GM23338 (cell line): Measurements from ENCODE around the gene SYNE1. TPM values are rescaled to one million over a fixed set of nuclear protein-coding genes. Genes with fewer than 3 reads are reported as not detected.

ENCODE experiments used
- ATAC-seq: fragments of 200-7000 bp; cut with Tn5 transposase; 3 replicates; pipeline ENCODE4 v1.9.1; 2020
- DNase-seq: peaks from one replicate; pipeline ENCODE4 v3.0.0-alpha.2; 2015; ENCODE audit warnings: low spot score
- H2AFZ ChIP-seq: fragments of 200-600 bp; sonication (generic); 2 replicates; pipeline ENCODE4 v1.8.0; 2016; ENCODE audit warnings: antibody characterized with exemption, mild to moderate bottlenecking, moderate library complexity
- H3F3A ChIP-seq: fragments of 200-600 bp; sonication (generic); replicated peaks from 2 replicates; pipeline ENCODE4 v1.8.0; 2017; ENCODE audit warnings: antibody characterized with exemption, mixed run types, low read depth
- H3K27ac ChIP-seq: fragments of 200-600 bp; sonication (generic); 2 replicates; pipeline ENCODE4 v1.6.1; 2016; ENCODE audit warnings: low read depth
- H3K27me3 ChIP-seq: fragments of 200-600 bp; sonication (generic); 2 replicates; pipeline ENCODE4 v1.8.0; 2016; ENCODE audit warnings: mild to moderate bottlenecking, mixed run types, moderate library complexity; ENCODE audit not compliant: insufficient read depth
- H3K36me3 ChIP-seq: fragments of 200-600 bp; sonication (generic); 2 replicates; pipeline ENCODE4 v1.8.0; 2016; ENCODE audit warnings: mild to moderate bottlenecking; ENCODE audit not compliant: insufficient read depth
- H3K4me1 ChIP-seq: fragments of 200-600 bp; sonication (generic); 2 replicates; pipeline ENCODE4 v1.8.0; 2016; ENCODE audit warnings: mild to moderate bottlenecking, moderate library complexity; ENCODE audit not compliant: insufficient read depth
- H3K4me2 ChIP-seq: fragments of 200-600 bp; sonication (generic); 2 replicates; pipeline ENCODE4 v1.7.1; 2017; ENCODE audit warnings: mixed run types
- H3K4me3 ChIP-seq: fragments of 200-600 bp; sonication (generic); 2 replicates; pipeline ENCODE4 v1.6.1; 2016; ENCODE audit warnings: mixed run types
- H3K79me2 ChIP-seq: fragments of 200-600 bp; sonication (generic); replicated peaks from 2 replicates; pipeline ENCODE4 v1.8.0; 2017; ENCODE audit warnings: mild to moderate bottlenecking; ENCODE audit not compliant: insufficient read depth
- H3K9me2 ChIP-seq: fragments of 200-600 bp; sonication (generic); 2 replicates; pipeline ENCODE4 v1.8.0; 2017; ENCODE audit not compliant: insufficient read depth
- H4K20me1 ChIP-seq: fragments of 200-600 bp; sonication (generic); replicated peaks from 2 replicates; pipeline ENCODE4 v1.8.0; 2017; ENCODE audit warnings: mild to moderate bottlenecking; ENCODE audit not compliant: insufficient read depth
- H3K27ac Mint-ChIP-seq: 2 replicates; pipeline ENCODE4 v1.8.0; 2020; ENCODE audit warnings: inconsistent platforms, mild to moderate bottlenecking, moderate library complexity, mixed read lengths
- H3K27me3 Mint-ChIP-seq: 3 replicates; pipeline ENCODE4 v1.8.0; 2022; ENCODE audit warnings: low read depth, mild to moderate bottlenecking, moderate library complexity, mixed read lengths, inconsistent platforms; ENCODE audit not compliant: insufficient read depth, poor library complexity
- H3K36me3 Mint-ChIP-seq: 3 replicates; pipeline ENCODE4 v1.8.0; 2021; ENCODE audit warnings: low read depth, mild to moderate bottlenecking, inconsistent platforms, moderate library complexity, mixed read lengths
- H3K4me1 Mint-ChIP-seq: 3 replicates; pipeline ENCODE4 v1.8.0; 2020; ENCODE audit warnings: mild to moderate bottlenecking, inconsistent platforms, mixed read lengths
- H3K4me3 Mint-ChIP-seq: 3 replicates; pipeline ENCODE4 v1.8.0; 2021; ENCODE audit warnings: moderate library complexity, mild to moderate bottlenecking, inconsistent platforms, mixed read lengths
- H3K9me3 Mint-ChIP-seq: 3 replicates; pipeline ENCODE4 v1.8.0; 2020; ENCODE audit warnings: moderate library complexity, mild to moderate bottlenecking, inconsistent platforms, mixed read lengths
- CREB1 ChIP-seq: fragments of 250-450 bp; sonication (Bioruptor Pico); IDR thresholded peaks from 2 replicates; pipeline ENCODE4 v1.5.0; 2020; ENCODE audit warnings: low read depth, mild to moderate bottlenecking, moderate library complexity
- EZH2 ChIP-seq: fragments of 200-600 bp; sonication (generic); IDR thresholded peaks from one replicate; pipeline ENCODE4 v1.8.0; 2017; ENCODE audit warnings: antibody characterized with exemption, mild to moderate bottlenecking, low read depth; ENCODE audit not compliant: unreplicated experiment
- EZH2phosphoT487 ChIP-seq: fragments of 200-600 bp; sonication (generic); IDR thresholded peaks from one replicate; pipeline ENCODE4 v1.8.1; 2018; ENCODE audit warnings: antibody characterized with exemption; ENCODE audit not compliant: unreplicated experiment
- JUNB ChIP-seq: IDR thresholded peaks from one replicate; pipeline ENCODE4 v1.6.1; 2016; ENCODE audit warnings: antibody characterized with exemption; ENCODE audit not compliant: unreplicated experiment
- NANOG ChIP-seq: IDR thresholded peaks from 2 replicates; pipeline ENCODE4 v1.6.1; 2016; ENCODE audit warnings: antibody characterized with exemption, borderline replicate concordance
- POLR2AphosphoS5 ChIP-seq: IDR thresholded peaks from 2 replicates; pipeline ENCODE4 v1.6.1; 2016; ENCODE audit warnings: antibody characterized with exemption, low read depth
- STAT1 ChIP-seq: IDR thresholded peaks from one replicate; pipeline ENCODE4 v1.6.1; 2016; ENCODE audit warnings: antibody characterized with exemption; ENCODE audit not compliant: unreplicated experiment
- ZNF114 ChIP-seq: fragments of 250-450 bp; sonication (Bioruptor Pico); IDR thresholded peaks from 2 replicates; pipeline ENCODE4 v1.5.0; 2020; ENCODE audit warnings: mild to moderate bottlenecking, moderate library complexity
- ZNF331 ChIP-seq: fragments of 250-450 bp; sonication (Bioruptor Pico); IDR thresholded peaks from 2 replicates; pipeline ENCODE4 v1.5.0; 2020; ENCODE audit warnings: low read depth, mild to moderate bottlenecking, moderate library complexity
- polyA plus RNA-seq: library from polyadenylated mRNA; unstranded; fragments of >200 nt; fragmentation: Nextera tagmentation; extraction: Ambion mirVana; gene quantifications from 2 replicates; pipeline ENCODE4 v1.2.1, GENCODE V29; 2016
- total RNA-seq: library from RNA; depleted of rRNA; stranded (reverse); fragments of >200 nt; shearing (Covaris generic); gene quantifications from 2 replicates; pipeline ENCODE4 v1.2.3, GENCODE V29; 2014
- TF ChIP-seq, protein P1 (sequence below), 2 experiments: fragments of 200-600 bp in 1 of 2; sonication (generic) in 1 of 2; conservative IDR thresholded peaks; 2 replicates each; pipeline versions ENCODE4 v1.5.1 to v1.6.1; 2016 to 2017; ENCODE audit warnings: antibody characterized with exemption in 2 of 2, low read depth in 2 of 2, mild to moderate bottlenecking in 2 of 2, moderate library complexity in 1 of 2
- TF ChIP-seq, protein P2 (sequence below): IDR thresholded peaks from one replicate; pipeline ENCODE4 v1.6.1; 2018; ENCODE audit warnings: antibody characterized with exemption; ENCODE audit not compliant: unreplicated experiment

Gene SYNE1
- total and polyA plus RNA-seq, 2 experiments from 2014 or later, result 3.9 to 13.6 TPM

DNA sequence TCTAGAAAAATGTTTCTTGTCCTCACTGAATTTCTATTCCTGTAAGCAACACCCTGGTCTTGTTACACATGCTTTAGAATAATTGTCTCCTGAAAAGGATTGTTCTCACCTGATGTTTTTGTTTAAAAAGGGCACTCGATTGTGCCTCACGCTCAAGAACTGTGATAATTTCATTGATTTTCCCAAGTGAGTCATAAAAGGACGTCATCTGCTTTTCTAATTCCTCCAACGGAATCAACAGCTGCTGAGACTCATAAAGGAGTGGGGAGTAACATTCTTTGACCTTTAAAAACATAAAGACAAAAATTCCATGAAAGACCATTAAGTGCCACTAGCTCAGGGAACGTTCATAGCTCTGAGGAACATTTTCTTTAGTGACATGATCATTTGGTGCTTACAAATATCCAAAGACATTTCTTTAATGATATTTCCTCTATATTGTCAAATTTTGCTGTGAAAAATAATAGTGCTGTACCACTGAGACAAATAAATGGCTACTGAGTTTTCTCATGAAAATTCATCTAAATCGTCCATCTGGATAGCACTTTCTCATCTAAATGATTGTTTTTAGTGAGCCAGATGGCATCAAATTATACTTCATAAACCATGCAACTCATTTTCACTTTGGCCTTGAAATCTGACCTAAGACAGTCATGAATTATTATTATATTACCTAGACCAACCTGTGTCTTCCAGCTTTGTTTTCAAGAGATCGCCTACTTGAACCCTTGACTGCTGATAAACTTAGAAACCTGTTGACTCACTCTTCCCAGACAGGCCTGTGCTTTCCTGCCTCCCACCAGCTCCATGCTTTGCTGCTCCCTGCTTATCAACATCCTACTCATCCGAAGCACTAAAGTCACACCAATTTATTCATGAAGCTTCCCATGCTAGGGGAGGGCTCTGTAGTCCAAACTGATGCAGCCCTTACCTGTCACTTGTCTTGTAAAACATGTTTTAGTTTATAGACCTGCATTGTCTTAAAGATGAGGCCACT lies 178.2 kb downstream of the SYNE1 start:
- ATAC-seq, result no peak
- H3K4me1 ChIP-seq, result no peaks in the 10 kb centered on the region
- H3K9me2 ChIP-seq, result no peaks in the 10 kb centered on the region
- H3K27me3 ChIP-seq, result no peaks in the 10 kb centered on the region
- H3K4me3 Mint-ChIP-seq, result no peak overlapping the region
- H4K20me1 ChIP-seq, result no peaks in the 10 kb centered on the region
- H3K27ac Mint-ChIP-seq, result no peak overlapping the region; the same call in 1 of the 2 replicates
- no peak overlapping the region for H3K4me3 ChIP-seq
- H2AFZ ChIP-seq, result no peak overlapping the region
- H3K4me1 Mint-ChIP-seq, result peaks cover 3% of the 10 kb centered on the region; the same call in 1 of the 3 replicates
- H3K27ac ChIP-seq, result no peak overlapping the region
- no peaks in the 10 kb centered on the region for H3K9me3 Mint-ChIP-seq
- no peak for TF ChIP-seq ZNF331
- no peak for TF ChIP-seq EZH2phosphoT487
- no peak for TF ChIP-seq NANOG
- TF ChIP-seq JUNB, result no peak
- TF ChIP-seq POLR2AphosphoS5, result no peak
- TF ChIP-seq, protein P1, sequence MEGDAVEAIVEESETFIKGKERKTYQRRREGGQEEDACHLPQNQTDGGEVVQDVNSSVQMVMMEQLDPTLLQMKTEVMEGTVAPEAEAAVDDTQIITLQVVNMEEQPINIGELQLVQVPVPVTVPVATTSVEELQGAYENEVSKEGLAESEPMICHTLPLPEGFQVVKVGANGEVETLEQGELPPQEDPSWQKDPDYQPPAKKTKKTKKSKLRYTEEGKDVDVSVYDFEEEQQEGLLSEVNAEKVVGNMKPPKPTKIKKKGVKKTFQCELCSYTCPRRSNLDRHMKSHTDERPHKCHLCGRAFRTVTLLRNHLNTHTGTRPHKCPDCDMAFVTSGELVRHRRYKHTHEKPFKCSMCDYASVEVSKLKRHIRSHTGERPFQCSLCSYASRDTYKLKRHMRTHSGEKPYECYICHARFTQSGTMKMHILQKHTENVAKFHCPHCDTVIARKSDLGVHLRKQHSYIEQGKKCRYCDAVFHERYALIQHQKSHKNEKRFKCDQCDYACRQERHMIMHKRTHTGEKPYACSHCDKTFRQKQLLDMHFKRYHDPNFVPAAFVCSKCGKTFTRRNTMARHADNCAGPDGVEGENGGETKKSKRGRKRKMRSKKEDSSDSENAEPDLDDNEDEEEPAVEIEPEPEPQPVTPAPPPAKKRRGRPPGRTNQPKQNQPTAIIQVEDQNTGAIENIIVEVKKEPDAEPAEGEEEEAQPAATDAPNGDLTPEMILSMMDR (conservative IDR thresholded peaks at IDR 0.05; ENCODE audit: low read depth in 2 of 2), result no peak
- TF ChIP-seq ZNF114 (CRISPR knock-in tag), result no peak
- no peak for TF ChIP-seq EZH2
- H3K36me3 ChIP-seq, result no peaks in the 10 kb centered on the region
- no peak for DNase-seq
- no peaks in the 10 kb centered on the region for H3K27me3 Mint-ChIP-seq
- H3F3A ChIP-seq, result no peaks in the 10 kb centered on the region
- H3K79me2 ChIP-seq, result no peaks in the 10 kb centered on the region
- no peak overlapping the region for H3K4me2 ChIP-seq
- no peaks in the 10 kb centered on the region for H3K36me3 Mint-ChIP-seq

DNA sequence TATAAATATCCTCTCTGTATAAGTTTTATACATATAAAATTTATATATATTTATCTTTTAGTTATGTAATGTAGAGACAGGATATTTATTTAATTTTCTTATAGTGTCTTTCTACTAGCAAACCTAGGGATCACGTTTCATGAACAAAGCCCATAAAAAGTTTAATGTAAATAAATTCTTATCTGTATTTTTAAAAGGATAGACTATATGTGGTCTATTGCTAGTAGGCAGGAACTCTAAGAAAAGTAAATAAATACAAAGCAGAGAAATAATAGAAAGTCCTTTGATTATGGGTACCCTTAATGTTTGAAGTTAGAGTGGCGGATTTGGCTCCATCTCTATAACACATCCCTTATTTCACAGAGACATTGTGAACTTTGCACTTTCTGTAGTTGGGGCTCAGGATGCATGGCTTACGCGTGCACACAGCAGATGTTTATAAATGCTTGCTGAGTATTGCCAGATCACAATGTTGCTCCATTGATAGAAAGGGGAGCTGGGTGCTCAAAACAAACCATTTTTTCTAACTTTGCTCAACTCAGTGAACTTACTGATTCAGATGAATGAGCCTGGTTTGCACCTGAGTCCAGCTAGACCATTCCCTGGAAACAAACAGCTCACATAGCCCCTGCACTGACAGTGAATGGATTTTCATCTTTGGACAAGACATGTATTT lies 179.1 kb downstream of the SYNE1 start:
- H3K4me3 Mint-ChIP-seq, result no peak overlapping the region
- no peaks in the 10 kb centered on the region for H3K27me3 Mint-ChIP-seq
- no peaks in the 10 kb centered on the region for H3K4me1 ChIP-seq
- TF ChIP-seq ZNF331, result no peak
- TF ChIP-seq EZH2, result no peak
- TF ChIP-seq, protein P1 (conservative IDR thresholded peaks at IDR 0.05; ENCODE audit: low read depth in 2 of 2), result no peak
- TF ChIP-seq, protein P2, sequence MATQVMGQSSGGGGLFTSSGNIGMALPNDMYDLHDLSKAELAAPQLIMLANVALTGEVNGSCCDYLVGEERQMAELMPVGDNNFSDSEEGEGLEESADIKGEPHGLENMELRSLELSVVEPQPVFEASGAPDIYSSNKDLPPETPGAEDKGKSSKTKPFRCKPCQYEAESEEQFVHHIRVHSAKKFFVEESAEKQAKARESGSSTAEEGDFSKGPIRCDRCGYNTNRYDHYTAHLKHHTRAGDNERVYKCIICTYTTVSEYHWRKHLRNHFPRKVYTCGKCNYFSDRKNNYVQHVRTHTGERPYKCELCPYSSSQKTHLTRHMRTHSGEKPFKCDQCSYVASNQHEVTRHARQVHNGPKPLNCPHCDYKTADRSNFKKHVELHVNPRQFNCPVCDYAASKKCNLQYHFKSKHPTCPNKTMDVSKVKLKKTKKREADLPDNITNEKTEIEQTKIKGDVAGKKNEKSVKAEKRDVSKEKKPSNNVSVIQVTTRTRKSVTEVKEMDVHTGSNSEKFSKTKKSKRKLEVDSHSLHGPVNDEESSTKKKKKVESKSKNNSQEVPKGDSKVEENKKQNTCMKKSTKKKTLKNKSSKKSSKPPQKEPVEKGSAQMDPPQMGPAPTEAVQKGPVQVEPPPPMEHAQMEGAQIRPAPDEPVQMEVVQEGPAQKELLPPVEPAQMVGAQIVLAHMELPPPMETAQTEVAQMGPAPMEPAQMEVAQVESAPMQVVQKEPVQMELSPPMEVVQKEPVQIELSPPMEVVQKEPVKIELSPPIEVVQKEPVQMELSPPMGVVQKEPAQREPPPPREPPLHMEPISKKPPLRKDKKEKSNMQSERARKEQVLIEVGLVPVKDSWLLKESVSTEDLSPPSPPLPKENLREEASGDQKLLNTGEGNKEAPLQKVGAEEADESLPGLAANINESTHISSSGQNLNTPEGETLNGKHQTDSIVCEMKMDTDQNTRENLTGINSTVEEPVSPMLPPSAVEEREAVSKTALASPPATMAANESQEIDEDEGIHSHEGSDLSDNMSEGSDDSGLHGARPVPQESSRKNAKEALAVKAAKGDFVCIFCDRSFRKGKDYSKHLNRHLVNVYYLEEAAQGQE, result no peak
- no peak for TF ChIP-seq NANOG
- TF ChIP-seq CREB1, result no peak
- TF ChIP-seq JUNB, result no peak
- TF ChIP-seq ZNF114 (CRISPR knock-in tag), result no peak
- TF ChIP-seq POLR2AphosphoS5, result no peak
- TF ChIP-seq STAT1, result no peak
- no peak overlapping the region for H3K27ac Mint-ChIP-seq
- H3K36me3 Mint-ChIP-seq, result no peaks in the 10 kb centered on the region
- no peak overlapping the region for H2AFZ ChIP-seq
- H3K27ac ChIP-seq, result no peak overlapping the region
- no peaks in the 10 kb centered on the region for H3F3A ChIP-seq
- peaks cover 3% of the 10 kb centered on the region; the same call in 1 of the 3 replicates for H3K4me1 Mint-ChIP-seq
- H3K79me2 ChIP-seq, result no peaks in the 10 kb centered on the region
- no peaks in the 10 kb centered on the region for H3K36me3 ChIP-seq
- no peak for DNase-seq
- H3K4me3 ChIP-seq, result no peak overlapping the region
- no peak for ATAC-seq
- no peaks in the 10 kb centered on the region for H3K9me3 Mint-ChIP-seq
- no peaks in the 10 kb centered on the region for H3K27me3 ChIP-seq
- no peaks in the 10 kb centered on the region for H3K9me2 ChIP-seq
- H3K4me2 ChIP-seq, result no peak overlapping the region
- no peaks in the 10 kb centered on the region for H4K20me1 ChIP-seq
